Tongue (tissue), 2 donors: Measurements from ENCODE around the gene ICA1. TPM values are rescaled to one million over a fixed set of nuclear protein-coding genes. Genes with fewer than 3 reads are reported as not detected.

Experiments used
- DNase-seq: peaks from one replicate; pipeline ENCODE4 v3.0.0-alpha.2; 2015
- total RNA-seq: library from RNA; depleted of rRNA; stranded (reverse); fragments of >200 nt; gene quantifications from one replicate; pipeline ENCODE4 v1.2.3, GENCODE V29; 2014

ICA1 gene
- total RNA-seq, 1 donor from 2014 or later, result 4.6 TPM

DNA sequence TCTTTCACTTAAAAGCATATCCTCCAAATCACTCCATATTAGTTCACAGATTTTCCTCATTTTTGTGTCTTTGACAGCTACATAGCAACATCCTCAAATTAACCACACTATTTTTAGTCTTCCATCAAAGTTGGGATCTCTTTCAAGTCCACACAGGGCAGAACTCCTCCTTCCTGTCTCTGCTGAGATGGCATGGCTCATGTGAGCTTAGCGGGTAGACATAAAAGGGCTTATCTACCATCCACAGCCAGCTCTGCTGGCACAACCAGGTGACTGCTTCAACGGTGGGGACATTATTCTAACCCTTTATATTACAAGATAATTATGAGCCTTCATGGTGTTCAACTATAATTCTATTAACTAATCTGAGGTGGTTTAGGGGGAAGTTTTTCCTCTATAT is 35.5 kb downstream of the ICA1 start:
- DNase-seq, result no peak

DNA sequence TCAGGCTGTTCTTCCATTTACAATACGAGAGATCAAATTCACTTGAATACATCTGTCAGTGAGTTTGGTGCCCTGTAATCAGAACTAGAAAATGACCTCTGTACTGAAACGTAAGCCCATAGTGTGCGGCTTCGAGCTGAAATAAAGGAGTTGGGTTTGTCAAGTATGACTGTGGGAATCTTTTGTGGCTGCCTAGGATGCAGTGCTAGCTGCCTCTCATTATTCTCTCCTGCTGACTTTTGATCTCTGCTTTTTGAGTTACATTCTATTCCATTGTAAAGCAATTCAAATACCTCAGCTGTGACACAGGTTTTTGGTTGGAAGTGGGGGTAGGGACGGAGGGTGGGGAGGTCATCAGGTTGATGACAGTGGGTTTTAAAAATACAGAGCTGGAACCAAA is 40.4 kb downstream of the ICA1 start:
- no peak for DNase-seq

DNA sequence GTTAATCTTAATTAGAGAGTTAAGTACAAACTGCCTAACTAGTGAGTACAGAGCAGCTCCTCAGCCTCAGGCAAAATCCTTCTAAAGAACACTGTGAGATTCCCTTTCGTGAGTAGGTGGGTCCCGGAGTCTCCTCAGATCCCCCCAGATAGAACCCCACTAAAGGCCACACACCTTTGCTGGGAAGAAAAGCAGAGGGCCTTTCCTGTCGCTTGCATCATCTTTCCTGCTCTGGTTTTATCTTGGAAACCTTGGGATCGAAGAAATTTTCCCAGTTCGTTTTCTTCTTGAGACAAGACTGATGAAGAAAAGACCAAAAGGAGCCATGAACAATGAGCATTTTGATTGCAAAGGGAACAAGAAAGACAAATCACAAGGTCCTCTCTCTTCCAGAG is 40.9 kb downstream of the ICA1 start:
- no peak for DNase-seq

DNA sequence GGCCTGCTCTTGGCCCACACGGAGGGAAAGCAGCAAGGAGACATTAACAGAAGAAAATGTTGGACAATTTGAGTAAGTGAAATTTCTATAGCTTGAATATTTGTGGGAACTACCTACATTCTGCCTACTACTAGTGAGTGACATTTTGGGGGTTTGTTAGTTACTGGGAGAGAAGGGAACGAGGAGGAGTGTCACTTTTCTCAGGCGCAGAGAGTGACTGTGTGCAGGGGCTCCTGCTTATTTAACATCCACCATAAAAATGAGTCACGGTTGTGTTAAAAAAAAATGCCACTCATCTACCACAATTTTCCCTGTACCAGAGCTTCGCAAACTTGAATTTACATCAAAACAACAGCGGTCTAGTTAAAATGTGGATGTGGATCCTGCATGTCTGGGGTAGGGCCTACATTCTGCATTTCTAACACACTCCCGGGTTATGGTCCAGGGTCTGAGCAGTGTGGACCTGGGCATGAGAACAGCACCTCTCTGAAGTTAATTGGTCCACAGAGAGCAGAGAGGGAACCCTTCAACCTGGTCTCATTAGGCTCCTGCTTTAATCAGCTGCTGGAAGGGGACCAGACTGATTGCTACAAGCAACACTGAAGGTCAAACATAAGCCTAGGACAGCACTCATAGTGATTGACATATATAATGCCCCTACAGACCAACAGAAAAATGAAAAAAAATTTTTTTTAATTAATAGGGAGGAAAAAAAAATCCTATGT is 41.4 kb downstream of the ICA1 start:
- no peak for DNase-seq

DNA sequence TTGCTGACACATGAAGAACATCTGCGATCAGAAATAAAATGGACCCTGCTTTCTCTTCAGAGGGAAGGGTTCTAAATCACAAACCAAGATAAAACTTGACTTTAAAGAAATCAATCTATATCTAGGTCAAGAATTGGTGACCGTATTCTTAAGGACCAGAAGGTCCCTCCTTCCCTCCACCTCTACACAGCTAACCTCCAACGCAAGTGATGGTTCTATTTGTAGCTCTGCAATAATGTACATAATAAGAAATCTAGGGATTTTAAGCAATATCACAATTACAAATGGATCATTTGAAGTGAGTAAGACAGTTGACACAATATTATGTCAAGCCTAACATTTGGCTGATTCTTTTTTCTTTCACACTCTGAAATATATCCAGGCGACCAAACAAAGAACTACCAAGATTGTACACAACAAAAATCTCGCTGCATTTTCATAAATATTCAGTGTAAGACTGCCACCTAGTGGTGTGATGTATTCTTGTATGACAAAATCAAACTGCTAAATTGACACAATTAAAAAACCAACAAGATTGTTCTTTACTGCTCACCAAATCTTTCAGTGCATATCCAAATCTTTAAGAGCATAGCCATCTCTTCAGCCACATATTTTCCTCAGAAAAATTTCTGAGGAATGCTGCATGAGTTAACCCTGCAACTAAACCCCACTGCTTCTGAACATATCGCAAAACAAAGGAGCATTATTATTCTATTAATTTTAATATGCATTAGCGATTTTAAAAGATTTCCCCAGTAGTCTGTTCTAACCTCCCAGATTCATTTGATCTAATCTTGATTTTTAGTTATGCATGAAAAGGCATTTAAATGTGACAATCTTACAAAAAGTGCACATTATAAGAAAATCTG is 44.5 kb downstream of the ICA1 start:
- peak; percentile 89 for DNase-seq

DNA sequence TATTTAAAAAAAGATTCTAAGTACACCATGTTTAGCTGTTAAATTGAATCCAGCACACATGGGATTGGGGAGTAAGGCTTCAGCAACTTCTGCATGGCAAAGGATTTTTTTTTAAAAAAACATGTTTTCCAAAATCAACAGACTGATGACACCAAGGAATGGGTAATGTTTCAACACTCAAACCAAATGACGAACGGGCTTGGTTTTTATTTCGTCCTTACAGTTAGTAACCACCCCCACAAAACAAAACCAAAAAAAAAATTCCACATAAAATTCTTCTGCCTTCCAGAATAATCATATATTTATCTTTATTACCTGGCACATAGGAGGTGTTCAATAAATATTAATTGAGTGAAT is 45.7 kb downstream of the ICA1 start:
- DNase-seq, result no peak

DNA sequence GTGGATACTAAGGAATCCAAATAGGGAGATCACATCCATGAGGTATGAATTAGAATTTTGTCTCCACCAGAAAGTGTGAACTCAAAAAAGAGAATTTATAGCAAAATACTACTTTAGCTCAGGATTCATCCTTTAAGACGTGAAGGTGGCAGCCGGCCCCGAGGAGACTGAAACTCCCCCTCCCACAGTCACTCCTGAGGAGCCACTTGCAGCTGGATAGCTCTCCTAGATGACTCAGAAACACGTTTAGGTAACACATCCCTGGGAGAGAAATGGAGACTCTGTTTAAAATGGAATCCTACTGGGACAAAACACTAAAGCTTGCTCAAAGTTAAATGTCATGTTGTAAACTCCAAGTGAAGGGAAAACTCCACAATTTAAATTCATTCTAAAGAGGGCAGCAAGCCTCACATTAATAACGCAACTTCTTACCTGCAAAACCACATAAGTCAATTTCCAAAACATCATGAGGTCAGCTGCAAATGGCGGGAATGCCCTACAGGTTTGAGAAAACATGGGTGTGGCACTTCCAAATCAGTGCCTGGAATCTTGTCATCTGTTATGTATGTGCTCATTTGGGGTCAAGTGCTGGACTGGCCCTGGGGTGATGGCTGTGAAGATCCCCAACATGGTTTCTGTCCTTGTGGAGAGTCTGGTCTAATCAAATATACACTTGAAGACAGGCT is 46.2 kb downstream of the ICA1 start:
- DNase-seq, result no peak

DNA sequence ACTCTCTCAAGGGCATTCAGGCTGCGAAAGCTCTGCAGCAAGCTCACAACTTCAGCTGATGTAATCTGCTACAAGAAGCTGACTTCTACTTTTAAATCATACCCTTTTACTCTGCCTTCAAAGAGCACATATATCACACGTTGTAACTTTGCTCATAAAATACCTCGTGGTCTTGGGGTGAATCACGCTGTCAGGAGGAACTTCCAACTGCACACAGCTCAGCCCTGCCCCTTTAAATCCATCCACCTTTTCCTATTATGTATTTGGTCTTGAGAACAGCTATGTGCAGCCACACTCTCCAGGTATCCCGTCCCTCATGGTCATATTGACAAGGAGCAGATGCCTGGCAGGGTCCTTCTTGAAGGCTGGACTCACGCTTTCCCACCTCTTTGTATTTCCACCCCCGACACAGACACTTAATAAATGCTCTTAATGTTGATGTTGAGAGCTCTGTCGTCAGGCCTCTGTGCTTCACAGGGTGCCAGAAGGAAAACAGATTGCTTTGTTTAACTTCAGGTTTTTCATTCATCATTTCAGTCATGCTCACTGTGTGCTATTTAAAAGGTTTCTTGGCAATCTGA is 47.6 kb downstream of the ICA1 start:
- DNase-seq, result peak; percentile 64

DNA sequence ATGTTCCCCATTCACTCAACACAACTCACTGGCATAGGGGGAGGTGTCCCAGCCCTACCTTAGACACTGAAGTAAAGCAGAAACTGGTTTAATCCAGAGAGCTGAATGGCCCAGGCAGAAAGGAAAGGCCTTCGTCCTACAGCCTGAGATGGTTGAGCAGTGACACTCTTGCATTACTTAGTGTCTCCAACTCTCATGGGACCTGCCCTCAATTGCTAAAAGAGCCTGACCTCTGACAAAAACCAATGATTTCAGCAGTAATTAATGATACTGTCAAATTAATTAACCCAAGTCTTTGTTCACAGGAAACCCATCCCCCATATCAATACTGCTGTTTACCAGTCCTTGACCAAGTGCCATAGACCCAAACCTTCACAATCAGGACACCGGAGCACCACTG is 48.6 kb downstream of the ICA1 start:
- no peak for DNase-seq

DNA sequence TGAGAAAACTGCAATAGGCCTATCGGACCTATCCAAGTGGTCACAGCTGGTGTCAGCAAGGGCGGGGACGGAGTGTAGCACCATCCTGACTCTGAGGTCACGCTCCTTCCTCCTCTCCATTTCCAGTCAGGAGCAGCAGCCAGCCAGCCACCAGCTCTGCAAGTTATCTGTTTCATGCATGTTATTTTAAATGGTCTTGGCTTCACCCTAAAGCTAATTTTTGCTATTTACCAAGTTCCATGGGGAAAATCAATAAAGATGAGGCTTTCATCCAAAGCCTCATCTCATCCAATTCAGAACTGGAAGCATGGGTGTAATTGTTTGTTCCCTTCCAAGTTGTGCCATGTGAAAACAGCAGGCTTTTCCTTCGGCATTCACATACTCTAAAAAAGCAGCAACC is 49.3 kb downstream of the ICA1 start:
- no peak for DNase-seq

DNA sequence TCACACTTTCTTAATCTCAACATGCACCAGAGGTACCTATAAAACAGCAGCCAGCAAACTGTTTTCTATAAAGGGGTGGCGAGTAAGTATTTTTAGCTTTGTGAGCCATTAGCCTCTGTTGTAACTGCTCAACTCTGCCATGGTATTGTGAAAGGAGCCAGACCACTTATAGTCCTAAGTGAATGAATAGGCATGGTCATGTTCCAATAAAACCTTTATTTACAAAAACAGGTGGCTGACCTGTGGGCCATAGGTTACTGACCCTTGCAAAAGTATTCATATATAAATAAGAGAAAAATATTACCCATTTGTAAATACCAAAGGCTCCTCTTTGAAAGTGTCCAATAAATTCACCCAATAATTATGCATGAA is 50.3 kb downstream of the ICA1 start:
- no peak for DNase-seq

DNA sequence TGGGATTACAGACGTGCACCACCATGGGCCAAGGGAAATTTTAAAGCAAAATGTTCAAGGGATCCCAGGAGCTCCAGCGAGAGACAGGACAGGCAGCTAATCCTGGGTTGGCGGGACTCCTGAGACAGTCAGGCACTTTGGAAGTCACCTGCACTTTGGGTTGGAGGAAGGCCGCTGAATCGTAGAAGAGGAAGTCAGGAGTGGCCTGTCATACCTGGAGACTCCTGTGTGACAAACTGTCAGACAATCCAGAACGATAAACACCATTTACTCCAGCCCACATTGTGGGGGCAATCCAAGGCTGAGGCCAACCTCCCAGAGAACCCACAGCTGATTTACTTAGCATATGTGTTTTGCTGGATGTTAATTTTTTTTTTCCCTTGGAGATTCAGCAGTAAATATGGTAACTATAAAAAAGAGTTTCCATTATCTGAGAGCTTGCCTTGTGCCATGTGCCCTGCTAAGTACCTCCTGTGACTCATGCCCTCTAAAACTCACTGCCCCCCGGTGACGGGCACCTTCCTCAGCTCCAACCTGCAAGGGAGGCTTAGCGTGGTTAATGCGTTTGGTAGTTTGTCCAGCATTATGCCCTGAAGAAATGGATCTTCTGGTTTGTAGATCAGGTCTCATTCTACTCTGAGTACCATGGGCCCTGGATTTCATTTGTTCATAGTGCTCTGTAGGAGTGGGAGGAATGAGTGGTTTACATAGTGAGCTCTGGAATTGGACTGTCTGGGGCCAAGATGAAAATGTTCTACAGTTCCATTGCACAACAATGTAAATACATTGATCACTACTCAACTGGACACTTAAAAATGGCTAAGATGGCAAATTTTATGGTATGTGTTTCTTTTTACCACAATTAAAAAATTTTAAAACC is 50.9 kb downstream of the ICA1 start:
- no peak for DNase-seq

DNA sequence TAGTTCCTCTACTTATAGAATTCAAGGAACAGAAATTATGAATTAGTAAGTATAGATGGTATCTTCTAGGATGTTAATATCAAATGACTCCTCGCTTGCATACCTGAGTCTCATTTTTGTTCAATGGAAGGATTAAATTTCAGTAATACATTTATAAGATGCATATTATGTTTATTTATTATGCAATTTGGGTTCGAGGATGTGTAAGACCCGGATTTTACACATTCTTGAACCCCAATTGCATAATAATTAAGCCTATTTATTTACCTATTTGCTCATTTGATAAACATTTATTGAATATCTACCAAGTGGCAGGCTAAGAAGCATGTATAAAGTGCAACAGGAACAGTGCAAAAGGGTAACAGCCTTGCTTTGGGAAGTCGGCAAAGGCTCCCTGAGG is 52.6 kb downstream of the ICA1 start:
- DNase-seq, result no peak

DNA sequence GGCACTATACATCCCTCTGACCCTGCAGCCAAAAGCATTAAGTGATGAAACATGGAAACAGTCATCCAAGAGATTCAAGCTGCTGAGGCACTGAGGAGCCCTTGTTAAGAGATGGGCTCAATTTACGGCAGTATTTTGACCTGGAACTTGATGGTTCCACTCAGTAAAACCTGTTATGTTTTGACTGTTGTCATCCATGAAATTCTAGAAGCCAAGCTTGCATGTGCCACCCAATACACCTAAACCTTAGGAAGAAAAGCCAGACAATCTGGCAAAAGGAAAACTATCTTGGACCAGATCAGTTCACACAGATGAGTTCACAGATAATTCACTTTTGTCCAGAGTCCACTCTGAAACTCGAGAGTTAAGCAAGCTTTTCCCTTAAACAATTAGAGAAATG is 53.2 kb downstream of the ICA1 start:
- DNase-seq, result no peak

DNA sequence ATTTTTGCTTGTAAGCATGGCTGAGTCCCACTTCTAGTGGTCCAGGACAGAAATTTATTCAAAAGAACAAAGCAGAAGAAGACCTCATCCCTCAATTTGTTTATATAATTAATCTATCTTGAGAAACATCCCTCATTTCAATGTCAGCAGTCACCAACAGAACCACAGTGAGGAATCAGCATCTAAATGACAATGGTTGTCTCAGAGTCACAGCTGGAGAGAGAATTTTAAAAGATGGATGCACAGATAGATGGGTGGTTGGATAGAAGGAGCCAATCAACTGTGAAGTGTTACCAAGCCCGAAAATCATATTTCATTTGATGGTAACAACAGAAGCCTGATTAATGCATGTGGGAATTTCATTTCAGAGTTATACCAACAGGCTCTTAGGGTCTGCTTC is 55.0 kb downstream of the ICA1 start:
- DNase-seq, result no peak

DNA sequence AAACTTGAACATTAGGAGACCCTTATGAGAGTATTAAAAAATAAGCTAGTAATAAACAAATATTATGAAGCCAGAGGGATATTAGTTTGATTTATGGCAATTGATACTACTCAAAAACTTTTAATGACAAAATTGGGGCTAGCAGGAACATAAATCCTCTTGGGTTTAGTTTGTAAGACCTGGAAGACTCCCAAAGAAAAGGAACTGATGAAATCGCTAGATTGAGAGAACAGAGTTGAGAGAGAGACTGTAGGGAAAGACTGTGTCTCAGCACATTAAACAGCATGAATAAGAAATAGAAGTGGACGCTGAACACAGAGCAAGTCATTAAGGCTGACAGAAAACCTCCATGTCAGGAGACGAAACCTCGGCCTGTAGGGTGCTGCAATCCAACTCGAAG is 56.4 kb downstream of the ICA1 start:
- no peak for DNase-seq

DNA sequence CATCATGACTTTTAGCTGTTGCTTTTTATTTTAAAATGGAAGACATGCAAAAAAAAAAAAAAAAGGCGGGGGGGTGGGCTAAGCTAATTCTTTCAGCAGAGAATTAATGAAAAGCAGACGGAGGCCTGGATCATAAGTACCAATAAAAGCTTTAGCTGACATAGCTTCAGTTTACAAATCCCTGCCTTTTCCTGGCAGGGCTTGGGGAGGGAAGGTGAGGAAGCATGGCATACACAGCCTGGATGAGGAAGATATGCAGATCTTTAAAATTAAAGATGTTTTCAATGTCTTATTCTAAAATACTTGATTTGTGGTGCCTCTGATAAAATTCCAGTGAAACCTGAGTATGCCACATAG is 57.0 kb downstream of the ICA1 start:
- no peak for DNase-seq

DNA sequence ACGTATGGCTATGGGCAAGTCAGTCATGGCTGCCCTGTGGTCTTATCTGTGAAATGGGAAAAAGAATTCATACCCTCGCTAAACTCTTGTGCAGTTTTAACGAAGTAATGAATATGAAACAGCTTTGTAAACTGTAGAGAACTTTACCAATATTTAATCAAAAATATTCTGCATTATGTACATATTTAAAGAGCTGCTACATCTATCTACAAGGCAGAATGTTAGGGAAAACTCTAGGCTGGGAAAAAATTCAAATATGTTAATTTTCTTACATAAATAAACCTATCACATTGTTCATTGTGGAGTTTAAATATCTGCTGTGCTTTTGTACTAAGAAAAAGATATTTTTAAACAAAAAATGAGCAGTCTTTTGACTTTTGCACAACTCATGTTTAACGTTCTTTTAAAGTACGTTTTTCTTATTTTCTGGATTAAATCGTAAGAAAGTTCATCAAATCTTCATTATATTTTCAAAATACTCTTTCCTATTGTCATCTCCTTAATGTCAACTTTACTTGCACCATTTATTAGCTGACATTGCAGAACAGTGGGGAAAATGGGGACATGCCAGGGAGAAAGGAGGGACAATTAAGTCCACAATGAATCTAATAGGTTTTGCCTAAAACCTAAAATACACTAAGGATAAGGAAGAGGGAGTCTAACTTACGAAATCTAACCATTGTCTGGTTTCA is 57.5 kb downstream of the ICA1 start:
- DNase-seq, result no peak

DNA sequence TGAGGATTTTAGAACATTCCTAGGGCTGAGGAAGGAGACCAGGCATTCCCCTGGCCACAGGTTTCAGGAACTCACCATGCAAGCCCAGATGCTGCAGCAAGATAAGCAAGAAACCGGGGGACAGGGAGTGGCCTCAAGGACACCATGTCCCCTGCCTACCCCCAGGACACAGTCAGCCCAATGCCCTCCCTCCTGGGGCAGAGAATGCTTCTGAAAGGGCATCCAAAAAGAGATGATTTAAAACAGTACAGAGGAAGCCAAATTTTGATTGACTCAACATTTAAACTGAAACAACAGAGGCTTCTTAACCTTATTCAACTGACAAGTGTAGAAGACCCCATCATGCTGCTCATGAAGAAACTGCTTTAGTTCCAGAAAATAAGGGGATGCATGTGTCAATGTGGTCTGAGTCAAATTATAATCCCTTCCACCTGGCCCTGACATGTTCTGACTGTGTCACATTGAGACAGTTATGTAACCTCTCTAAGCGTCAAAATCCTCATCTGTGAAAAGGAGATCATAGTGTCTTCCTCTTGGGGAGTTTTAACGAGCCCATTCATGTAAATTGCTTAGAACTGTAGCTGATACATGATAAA is 60.0 kb downstream of the ICA1 start:
- DNase-seq, result no peak

DNA sequence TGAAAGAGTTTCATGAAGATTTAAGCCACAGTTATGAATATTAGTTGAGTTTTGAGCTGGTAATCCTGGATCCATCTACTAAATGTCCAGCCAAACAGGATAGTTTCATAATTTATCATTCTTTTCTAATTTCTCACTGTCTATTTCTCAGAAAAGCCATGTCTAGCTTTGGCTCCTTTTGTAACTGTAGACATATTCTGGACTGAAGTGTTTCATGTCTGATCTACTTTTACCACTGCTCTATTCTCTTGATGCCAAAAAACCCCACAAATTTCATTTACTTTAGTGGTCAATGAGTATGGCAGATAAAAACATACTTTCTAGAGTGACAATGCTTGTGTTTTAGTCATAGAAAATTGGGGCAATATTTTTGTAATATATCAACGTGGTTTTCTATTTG is 61.2 kb downstream of the ICA1 start:
- no peak for DNase-seq

DNA sequence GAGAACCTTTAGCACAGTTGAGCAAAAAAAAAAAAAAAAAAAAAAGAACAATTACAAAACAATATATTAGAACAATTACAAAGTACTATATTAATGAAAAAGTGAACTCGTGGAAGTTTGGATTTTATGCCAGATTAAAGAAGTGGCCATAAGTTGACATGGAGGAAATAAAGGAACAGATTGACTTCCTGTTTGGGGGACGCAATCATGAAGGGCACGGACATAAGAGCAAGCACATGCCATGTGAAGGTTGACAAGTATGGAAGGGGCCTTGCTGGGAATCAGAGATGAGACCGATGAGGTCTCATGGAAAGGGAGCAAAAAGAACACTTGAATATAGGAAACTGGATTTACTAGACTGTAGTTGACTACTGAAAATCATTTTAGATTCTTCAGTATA is 61.7 kb downstream of the ICA1 start:
- no peak for DNase-seq
